ENCODE data around the gene TNFSF4.

Gene TNFSF4

DNA sequence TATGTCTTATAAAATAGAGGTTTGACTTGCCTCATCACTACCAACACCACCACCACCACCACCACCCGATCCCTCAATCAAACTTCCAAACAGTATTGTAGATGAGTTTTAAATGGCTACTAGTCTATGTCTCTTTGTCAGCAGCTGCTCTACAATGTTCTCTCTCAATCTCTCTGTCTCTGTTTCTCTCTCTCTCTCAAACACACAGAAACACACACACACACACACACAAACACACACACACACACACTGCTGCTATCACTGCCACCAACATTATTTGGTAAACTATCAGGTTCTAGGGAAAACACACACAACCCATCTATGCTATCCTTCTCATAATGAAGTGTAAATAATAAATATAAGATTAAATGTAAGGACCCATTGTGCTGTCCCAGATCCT is 2.4 kb downstream of the TNFSF4 start:
- in situ Hi-C loops (cut with HindIII; ENCODE audit: low pct_unique_long_range_greater_than_20kb, low sequenced_read_pairs), result no loop called here
- DNase-seq (ENCODE audit: low read depth in 1 of 2, low spot score in 1 of 2), result no peak

DNA sequence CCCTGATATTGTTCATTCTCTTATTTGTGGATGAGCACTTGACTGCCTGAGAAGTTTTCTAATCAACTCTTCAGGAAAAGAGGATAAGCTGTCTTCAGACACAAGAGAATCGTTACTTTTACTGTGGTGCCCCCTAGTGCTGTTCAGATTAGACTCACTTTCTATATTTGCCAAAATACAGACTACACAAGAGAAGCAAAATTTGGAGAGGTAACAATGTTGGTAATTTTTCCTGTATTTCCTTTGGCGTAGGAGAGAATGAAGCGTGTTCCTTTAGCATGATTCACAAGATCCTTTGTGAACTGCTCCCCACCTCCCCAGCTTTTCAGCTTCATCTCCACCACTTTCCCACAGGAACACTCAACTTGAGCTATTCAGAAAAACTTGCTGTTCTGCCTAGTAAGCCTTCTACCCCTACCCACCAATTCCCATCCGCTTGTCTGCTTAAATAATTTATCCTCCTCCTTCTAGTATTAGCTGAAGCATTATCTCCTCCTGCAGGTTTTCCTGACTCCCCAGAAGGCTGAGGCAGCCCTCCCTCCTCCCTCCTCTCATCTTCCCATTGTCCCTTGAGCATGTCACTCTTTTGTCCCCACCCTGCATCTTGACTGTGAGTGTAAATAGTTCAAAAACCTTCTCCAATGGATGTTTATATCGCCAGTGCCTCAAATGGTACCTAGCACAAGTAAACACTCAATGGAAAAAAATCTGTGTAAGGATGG is 4.5 kb downstream of the TNFSF4 start:
- peak; percentile 27 to 76 for DNase-seq (ENCODE audit: low read depth in 1 of 2, low spot score in 1 of 2)
- in situ Hi-C loops (cut with HindIII; ENCODE audit: low pct_unique_long_range_greater_than_20kb, low sequenced_read_pairs), result no loop called here
- TF ChIP-seq JUND (IDR thresholded peaks at IDR 0.05; ENCODE audit: low read depth), result no peak

More for the DNA sequence above, 2.4 kb downstream of the TNFSF4 start:
- TF ChIP-seq JUND (IDR thresholded peaks at IDR 0.05; ENCODE audit: low read depth), result no peak

DNA sequence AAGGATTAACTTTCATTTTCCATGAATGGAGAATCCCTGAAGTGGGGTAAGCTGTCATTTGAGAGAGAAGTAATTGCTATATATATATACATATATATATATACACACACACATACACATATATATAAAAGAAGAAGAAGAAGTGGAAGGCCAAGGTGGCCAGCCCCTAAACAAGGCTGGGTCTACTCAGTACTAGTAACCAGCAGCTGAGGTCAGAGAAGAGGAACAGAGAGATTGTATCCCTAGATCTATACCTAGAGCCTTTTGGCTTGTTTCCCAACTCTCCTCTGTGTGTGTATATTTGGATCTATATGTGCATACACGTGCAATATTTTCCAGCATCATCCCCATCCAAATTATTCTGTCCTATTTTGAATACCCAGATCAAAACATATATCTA is 5.2 kb downstream of the TNFSF4 start:
- TF ChIP-seq JUND (IDR thresholded peaks at IDR 0.05; ENCODE audit: low read depth), result no peak
- in situ Hi-C loops (cut with HindIII; ENCODE audit: low pct_unique_long_range_greater_than_20kb, low sequenced_read_pairs), result no loop called here
- DNase-seq (ENCODE audit: low read depth in 1 of 2, low spot score in 1 of 2), result no peak

DNA sequence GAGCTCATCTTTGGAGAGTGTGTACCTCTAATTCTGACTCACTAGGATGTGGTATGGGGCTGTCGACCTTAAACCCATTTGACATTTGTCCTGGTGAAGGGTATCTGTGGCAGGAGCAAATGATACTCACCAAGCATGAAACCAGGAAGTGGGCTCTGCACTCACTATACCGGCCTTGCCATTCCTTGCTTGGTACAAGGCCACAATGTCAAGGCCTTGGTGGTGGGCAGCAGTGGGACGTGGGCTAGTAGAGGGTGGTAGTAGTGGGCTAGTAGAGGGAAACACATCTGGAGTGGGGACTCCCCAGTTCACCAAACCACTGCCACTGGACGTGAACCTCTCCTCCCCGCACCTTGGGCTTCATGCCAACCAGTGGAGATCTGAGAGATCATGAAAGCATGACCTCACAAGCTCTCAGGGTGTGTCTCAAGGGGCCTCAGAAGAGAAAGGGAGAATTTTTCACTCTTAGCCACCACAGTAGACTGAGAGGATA is 11.5 kb downstream of the TNFSF4 start:
- in situ Hi-C loops (cut with HindIII; ENCODE audit: low pct_unique_long_range_greater_than_20kb, low sequenced_read_pairs), result no loop called here
- TF ChIP-seq JUND (IDR thresholded peaks at IDR 0.05; ENCODE audit: low read depth), result no peak
- DNase-seq (ENCODE audit: low read depth in 1 of 2, low spot score in 1 of 2), result no peak

DNA sequence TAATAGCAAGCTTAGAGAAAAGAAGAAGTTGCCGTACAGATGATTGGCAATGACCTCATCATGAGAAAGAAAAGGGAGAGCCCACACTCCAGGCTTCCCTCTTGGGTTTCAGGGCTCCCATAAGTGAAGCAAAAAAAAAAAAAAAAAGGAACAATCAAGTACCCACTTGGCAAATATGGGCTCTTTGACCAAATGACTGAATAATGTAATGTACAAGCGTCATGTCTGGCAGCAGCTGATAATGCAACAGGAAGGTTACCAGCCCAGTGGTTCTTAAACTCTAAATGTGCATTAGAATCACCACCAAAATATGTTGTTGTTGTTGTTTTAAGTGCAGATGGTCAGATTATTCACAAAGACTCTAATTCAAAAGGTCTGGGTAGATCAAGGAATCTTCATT is 13.5 kb downstream of the TNFSF4 start:
- TF ChIP-seq JUND (IDR thresholded peaks at IDR 0.05; ENCODE audit: low read depth), result no peak
- DNase-seq (ENCODE audit: low read depth in 1 of 2, low spot score in 1 of 2), result no peak
- in situ Hi-C loops (cut with HindIII; ENCODE audit: low pct_unique_long_range_greater_than_20kb, low sequenced_read_pairs), result no loop called here

DNA sequence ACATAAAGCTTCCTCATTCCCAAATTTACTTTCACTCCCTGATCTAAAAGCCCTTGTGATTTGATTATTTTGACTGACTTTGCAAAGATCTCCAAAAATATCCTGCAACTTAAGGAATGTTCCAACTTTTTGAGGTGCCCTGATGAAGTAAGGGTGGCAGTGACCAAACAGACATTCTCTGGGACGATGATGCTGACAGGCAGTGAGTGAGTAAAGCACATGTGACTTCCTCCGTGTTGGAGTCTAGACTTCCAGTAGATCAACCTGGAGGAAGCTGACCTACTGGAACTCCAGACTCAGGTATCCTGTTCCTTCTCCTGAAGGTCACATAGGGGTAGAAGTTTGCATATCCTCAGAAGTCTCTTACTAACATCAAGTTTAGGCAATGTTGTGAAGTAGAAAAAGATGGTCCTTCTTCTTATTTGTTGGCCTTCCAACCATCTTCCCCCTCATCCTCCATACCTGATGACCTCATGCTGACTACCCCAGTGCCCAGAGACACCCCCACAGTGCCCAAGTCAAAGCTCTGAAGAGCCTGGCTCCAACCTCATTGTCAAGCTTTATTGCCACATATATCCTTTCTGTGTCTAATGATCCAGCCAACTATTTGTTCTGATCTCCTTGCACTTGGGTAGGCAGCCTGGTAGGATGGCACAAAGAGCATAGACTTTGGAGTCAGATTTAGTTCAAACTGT is 16.0 kb downstream of the TNFSF4 start:
- no peak for TF ChIP-seq JUND (IDR thresholded peaks at IDR 0.05; ENCODE audit: low read depth)
- in situ Hi-C loops (cut with HindIII; ENCODE audit: low pct_unique_long_range_greater_than_20kb, low sequenced_read_pairs), result no loop called here
- no peak for DNase-seq (ENCODE audit: low read depth in 1 of 2, low spot score in 1 of 2)

DNA sequence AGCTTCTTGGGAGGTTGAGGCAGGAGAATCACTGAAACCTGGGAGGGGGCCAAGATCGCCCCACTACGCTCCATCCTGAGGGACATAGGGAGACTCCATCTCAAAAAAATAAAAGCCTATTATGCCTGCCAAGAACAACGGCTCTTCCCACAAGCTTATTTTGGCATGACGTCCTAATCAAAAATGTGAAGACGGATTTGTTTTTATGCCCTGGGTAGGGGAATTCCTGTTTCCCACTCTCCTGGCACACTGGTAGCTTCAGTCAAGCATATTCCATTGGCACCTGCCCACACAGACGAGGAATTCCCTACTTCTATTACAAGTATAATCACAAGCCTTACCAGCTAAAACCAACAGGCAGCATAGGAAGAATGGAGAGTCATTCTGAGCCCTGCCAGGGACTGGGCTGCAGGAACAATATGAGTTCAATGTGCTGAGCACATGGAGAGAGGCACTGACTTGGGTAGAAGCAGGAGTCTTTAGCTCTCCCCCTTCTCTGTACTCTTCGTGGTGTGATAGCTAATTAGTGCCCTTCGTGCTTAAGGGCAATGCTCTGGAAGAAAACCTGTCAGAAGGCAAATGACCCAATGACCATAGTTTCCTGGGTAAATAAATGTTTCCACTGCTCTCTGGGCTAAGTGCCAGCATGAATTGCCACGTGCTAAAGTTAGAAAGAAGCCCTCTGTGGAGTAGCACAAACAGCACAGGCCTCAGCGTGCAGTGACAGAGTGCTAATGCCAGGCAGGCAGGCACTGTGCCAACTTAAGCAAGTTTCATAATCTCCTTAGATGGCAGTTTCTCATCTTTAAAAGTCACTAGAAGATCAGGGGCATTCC is 16.8 kb downstream of the TNFSF4 start:
- TF ChIP-seq JUND (IDR thresholded peaks at IDR 0.05; ENCODE audit: low read depth), result no peak
- DNase-seq (ENCODE audit: low read depth in 1 of 2, low spot score in 1 of 2), result peak in 1 of 2 experiments; percentile 60
- in situ Hi-C loops (cut with HindIII; ENCODE audit: low pct_unique_long_range_greater_than_20kb, low sequenced_read_pairs), result no loop called here

DNA sequence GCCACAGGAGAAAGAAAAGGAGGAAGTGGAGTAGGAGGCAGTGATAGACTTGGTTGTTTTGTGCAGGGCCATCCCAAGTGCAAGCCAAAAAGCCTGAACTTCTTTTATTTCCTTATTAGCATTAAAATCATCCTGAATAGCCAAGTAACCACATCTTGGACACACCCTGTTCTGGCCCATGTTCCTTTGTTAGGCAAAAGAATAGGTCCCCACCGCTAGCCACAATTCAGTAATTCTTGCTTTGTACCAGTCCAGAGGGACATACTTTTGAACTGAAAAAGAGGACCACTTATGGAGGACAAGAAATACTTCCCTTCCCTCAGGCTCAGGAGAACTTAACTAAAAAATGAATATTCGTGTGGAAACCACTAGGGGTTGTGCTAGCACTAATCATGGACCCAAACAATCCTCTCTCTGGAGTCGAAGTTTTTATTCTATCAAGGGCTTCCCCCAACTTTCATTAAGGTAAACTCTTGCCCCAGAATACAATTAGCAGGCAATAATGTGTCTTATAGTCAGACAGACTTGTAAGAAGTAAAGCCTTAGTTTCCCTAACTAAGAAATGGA is 19.4 kb downstream of the TNFSF4 start:
- no peak for TF ChIP-seq JUND (IDR thresholded peaks at IDR 0.05; ENCODE audit: low read depth)
- DNase-seq (ENCODE audit: low read depth in 1 of 2, low spot score in 1 of 2), result no peak
- in situ Hi-C loops (cut with HindIII; ENCODE audit: low pct_unique_long_range_greater_than_20kb, low sequenced_read_pairs), result no loop called here

DNA sequence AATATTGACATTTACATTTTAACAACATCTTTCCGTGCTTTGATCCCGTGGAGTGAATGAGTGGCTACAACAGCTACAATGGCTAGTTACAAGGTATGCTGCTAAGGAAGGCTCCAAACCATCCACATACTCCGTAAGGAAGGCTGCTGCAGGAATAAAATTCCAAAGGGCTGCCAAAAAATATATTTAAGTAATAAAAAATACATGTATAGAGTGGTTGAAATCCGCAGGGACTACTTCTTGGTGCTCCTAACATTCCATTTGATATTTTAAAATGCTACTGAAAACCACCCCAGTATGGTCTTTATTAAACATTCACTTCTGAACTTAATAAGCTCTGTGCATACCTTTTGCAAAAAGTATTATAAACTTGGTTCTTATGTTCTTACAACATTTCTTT is 25.3 kb downstream of the TNFSF4 start:
- TF ChIP-seq JUND (IDR thresholded peaks at IDR 0.05; ENCODE audit: low read depth), result no peak
- in situ Hi-C loops (cut with HindIII; ENCODE audit: low pct_unique_long_range_greater_than_20kb, low sequenced_read_pairs), result no loop called here
- no peak for DNase-seq (ENCODE audit: low read depth in 1 of 2, low spot score in 1 of 2)

DNA sequence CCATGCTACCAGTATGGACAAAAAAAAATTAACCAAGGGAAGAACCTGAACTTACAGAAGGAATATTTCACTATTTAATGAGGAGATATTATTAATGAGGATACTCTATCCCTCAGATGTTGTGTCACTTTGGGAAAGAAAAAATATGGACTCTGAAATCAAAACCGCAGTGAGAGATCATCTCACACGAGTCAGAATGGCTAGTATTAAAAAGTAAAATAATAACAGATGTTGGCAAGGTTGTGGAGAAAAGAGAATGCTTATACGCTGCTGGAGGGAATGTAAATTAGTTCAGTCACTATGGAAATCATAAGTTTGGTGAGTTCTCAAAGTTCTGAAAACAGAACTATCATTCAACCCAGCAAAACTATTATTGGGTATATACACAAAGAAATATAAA is 30.9 kb downstream of the TNFSF4 start:
- in situ Hi-C loops (cut with HindIII; ENCODE audit: low pct_unique_long_range_greater_than_20kb, low sequenced_read_pairs), result no loop called here
- DNase-seq (ENCODE audit: low read depth in 1 of 2, low spot score in 1 of 2), result no peak
- no peak for TF ChIP-seq JUND (IDR thresholded peaks at IDR 0.05; ENCODE audit: low read depth)

DNA sequence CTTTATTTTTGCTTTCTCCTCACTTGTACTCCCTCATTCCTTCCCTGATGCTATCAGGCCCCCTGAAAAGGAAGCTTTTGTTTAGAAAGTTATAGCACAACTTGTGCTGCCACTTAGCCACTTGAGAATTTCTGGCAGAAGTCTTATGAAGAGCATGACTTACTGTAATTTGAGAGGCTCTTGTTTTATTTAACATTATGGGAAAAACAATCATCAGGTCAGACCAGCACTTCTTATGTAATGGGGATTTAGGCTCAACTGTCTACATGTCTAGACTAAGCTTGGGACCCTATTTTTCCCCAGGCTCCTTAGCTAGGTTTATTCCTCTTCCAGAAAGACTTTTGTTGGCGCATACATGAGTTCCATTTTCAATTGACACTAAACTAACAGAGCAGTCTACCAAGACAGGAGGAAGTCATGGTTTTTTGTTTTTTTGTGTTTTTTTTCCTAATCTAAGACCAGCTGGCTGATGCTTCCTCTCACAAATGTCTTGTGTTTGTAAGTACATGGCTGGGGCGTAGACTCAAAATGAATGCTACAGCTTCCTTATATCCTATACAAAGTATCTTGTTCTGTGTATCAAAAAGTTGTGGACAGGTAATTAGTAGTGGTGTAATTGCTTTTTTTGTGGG is 31.5 kb downstream of the TNFSF4 start:
- no peak for TF ChIP-seq JUND (IDR thresholded peaks at IDR 0.05; ENCODE audit: low read depth)
- peak in 1 of 2 experiments; percentile 74 for DNase-seq (ENCODE audit: low read depth in 1 of 2, low spot score in 1 of 2)
- in situ Hi-C loops (cut with HindIII; ENCODE audit: low pct_unique_long_range_greater_than_20kb, low sequenced_read_pairs), result no loop called here

DNA sequence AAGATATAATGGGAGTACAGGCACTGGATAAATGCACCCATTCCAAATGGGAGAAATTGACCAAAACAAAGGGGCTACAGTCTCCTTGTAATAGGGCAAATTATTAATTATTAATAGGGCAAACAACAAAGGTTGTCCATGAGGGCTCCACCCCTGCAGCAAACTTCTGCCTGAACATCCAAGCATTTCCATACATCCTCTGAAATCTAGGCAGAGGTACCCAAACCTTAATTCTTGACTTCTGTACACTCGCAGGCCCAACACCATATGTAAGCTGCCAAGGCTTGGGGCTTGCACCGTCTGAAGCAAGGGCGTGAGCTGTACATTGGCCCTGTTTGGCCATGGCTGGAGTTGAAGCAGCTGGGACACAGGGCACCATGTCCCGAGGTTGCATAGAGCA is 33.7 kb downstream of the TNFSF4 start:
- in situ Hi-C loops (cut with HindIII; ENCODE audit: low pct_unique_long_range_greater_than_20kb, low sequenced_read_pairs), result no loop called here
- no peak for TF ChIP-seq JUND (IDR thresholded peaks at IDR 0.05; ENCODE audit: low read depth)

More for the DNA sequence above, 33.7 kb downstream of the TNFSF4 start:
- no peak for DNase-seq (ENCODE audit: low read depth in 1 of 2, low spot score in 1 of 2)

Measured in T47D (cell line).